ENCODE data around the gene PROM1.

PROM1 gene

GRCh38 chr4:15996773-15997172 lies 87.0 kb downstream of the PROM1 start:
- DNase-seq, result no peak
- no peak for TF ChIP-seq EZH2 (IDR thresholded peaks at IDR 0.05; ENCODE audit: borderline replicate concordance, low read depth, low read length, severe bottlenecking)
- TF ChIP-seq CTCF (IDR thresholded peaks at IDR 0.05; ENCODE audit: borderline replicate concordance, extremely low read depth, low read length, poor library complexity, severe bottlenecking), result no peak
- Histone ChIP-seq H3K4me2 (ENCODE audit: insufficient read depth, low read length) (no peak overlapping the region), H2AFZ (ENCODE audit: low read depth, low read length) (no peak overlapping the region), H3K27me3 (ENCODE audit: insufficient read depth, low read length, poor library complexity) (peaks cover 27% of the 10 kb centered on the region), H3K4me1 (ENCODE audit: insufficient read depth, low read length) (0 out of 2 replicates have a peak, but pooled peaks cover 3% of the 10 kb centered on the region), H4K20me1 (ENCODE audit: insufficient read depth, low read length) (no peaks in the 10 kb centered on the region), H3K79me2 (ENCODE audit: insufficient read depth, low read length) (no peaks in the 10 kb centered on the region), H3K9me3 (ENCODE audit: insufficient read depth, low read length, severe bottlenecking) (no peaks in the 10 kb centered on the region), H3K27ac (ENCODE audit: low read length) (no peak overlapping the region), H3K4me3 (ENCODE audit: low read depth in 1 of 2, low read length in 2 of 2) (no peak overlapping the region), H3K36me3 (ENCODE audit: insufficient read depth, low read length) (no peaks in the 10 kb centered on the region), H3K9ac (ENCODE audit: low read depth, low read length) (no peak overlapping the region)
- ATAC-seq (ENCODE audit: insufficient read depth, low read depth), result no peak

DNA sequence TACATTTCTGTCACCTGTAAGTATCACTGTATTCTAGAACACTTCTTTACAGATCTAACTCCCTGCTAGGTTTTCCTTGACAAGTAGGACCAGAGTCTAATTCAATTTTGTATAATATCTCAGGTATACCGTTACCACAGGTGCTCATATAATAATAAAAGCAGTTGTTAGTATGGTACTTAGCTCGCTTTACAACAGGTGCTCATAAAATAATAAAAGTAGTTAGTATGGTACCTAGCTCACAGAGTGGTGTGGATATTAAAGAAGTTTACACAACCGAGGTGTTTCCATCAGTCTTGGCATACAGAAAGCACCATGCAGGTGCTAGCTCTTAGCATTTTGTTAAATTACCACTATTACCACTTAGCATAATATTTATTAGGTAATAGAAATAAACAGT lies 88.0 kb downstream of the PROM1 start:
- Histone ChIP-seq H3K36me3 (ENCODE audit: insufficient read depth, low read length) (no peaks in the 10 kb centered on the region), H3K4me3 (ENCODE audit: low read depth in 1 of 2, low read length in 2 of 2) (no peak overlapping the region), H3K79me2 (ENCODE audit: insufficient read depth, low read length) (no peaks in the 10 kb centered on the region), H3K9ac (ENCODE audit: low read depth, low read length) (no peak overlapping the region), H3K4me1 (ENCODE audit: insufficient read depth, low read length) (0 out of 2 replicates have a peak, but pooled peaks cover 3% of the 10 kb centered on the region), H2AFZ (ENCODE audit: low read depth, low read length) (no peak overlapping the region), H4K20me1 (ENCODE audit: insufficient read depth, low read length) (no peaks in the 10 kb centered on the region), H3K27ac (ENCODE audit: low read length) (no peak overlapping the region), H3K27me3 (ENCODE audit: insufficient read depth, low read length, poor library complexity) (peaks cover 28% of the 10 kb centered on the region), H3K4me2 (ENCODE audit: insufficient read depth, low read length) (no peak overlapping the region), H3K9me3 (ENCODE audit: insufficient read depth, low read length, severe bottlenecking) (no peaks in the 10 kb centered on the region)
- no peak for TF ChIP-seq EZH2 (IDR thresholded peaks at IDR 0.05; ENCODE audit: borderline replicate concordance, low read depth, low read length, severe bottlenecking)
- TF ChIP-seq CTCF (IDR thresholded peaks at IDR 0.05; ENCODE audit: borderline replicate concordance, extremely low read depth, low read length, poor library complexity, severe bottlenecking), result no peak
- DNase-seq (no peak), ATAC-seq (ENCODE audit: insufficient read depth, low read depth) (no peak)

DNA sequence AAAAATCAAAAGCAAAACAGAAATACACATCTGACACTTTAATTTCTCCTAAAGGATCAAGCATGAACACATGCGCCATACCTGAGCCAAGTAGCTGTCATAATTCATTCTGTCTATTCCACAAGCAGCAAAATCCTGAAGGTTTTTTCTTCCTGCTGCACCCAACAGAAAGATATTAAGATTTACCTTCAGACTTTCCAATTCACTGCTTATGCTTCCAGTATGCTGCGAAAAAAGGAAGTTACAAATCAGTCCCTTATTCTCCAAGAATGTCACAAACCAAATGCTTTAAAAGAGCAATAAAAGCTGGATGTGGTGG lies 91.7 kb downstream of the PROM1 start:
- Histone ChIP-seq H3K4me3 (ENCODE audit: low read depth in 1 of 2, low read length in 2 of 2) (no peak overlapping the region), H3K27me3 (ENCODE audit: insufficient read depth, low read length, poor library complexity) (peaks cover 24% of the 10 kb centered on the region), H3K4me2 (ENCODE audit: insufficient read depth, low read length) (no peak overlapping the region), H4K20me1 (ENCODE audit: insufficient read depth, low read length) (no peaks in the 10 kb centered on the region), H3K9me3 (ENCODE audit: insufficient read depth, low read length, severe bottlenecking) (no peaks in the 10 kb centered on the region), H3K27ac (ENCODE audit: low read length) (no peak overlapping the region), H3K9ac (ENCODE audit: low read depth, low read length) (no peak overlapping the region), H2AFZ (ENCODE audit: low read depth, low read length) (no peak overlapping the region), H3K79me2 (ENCODE audit: insufficient read depth, low read length) (no peaks in the 10 kb centered on the region), H3K4me1 (ENCODE audit: insufficient read depth, low read length) (0 out of 2 replicates have a peak, but pooled peaks cover 3% of the 10 kb centered on the region), H3K36me3 (ENCODE audit: insufficient read depth, low read length) (no peaks in the 10 kb centered on the region)
- ATAC-seq (ENCODE audit: insufficient read depth, low read depth) (no peak), DNase-seq (no peak)
- TF ChIP-seq EZH2 (IDR thresholded peaks at IDR 0.05; ENCODE audit: borderline replicate concordance, low read depth, low read length, severe bottlenecking) (no peak), CTCF (IDR thresholded peaks at IDR 0.05; ENCODE audit: borderline replicate concordance, extremely low read depth, low read length, poor library complexity, severe bottlenecking) (no peak)

Measured in DND-41 (cell line).